ENCODE results near the gene SYNE1. TPM values are rescaled to one million over a fixed set of nuclear protein-coding genes. Genes with fewer than 3 reads are reported as not detected.

The SYNE1 gene
- total and polyA plus RNA-seq, 4 donors = 10.2 to 105 (median 24.5) TPM

- Histone ChIP-seq H3K4me3 (ENCODE audit: low read depth in 1 of 3, low read length in 3 of 3) (no peak overlapping the region), H3K27me3 (ENCODE audit: control insufficient read depth in 4 of 4, insufficient read depth in 4 of 4, low read length in 3 of 4) (peaks cover 0 to 8% (median 0%) of the 10 kb centered on the region in 4 donors), H3K9me3 (ENCODE audit: control insufficient read depth in 4 of 4, low read length in 3 of 4) (no peaks in the 10 kb centered on the region), H3K9ac (ENCODE audit: low read depth in 1 of 2, low read length in 2 of 2) (no peak overlapping the region), H3K27ac (ENCODE audit: low read depth in 1 of 2, low read length in 2 of 2) (no peak overlapping the region), H3K36me3 (ENCODE audit: control insufficient read depth in 4 of 4, insufficient read depth in 3 of 4, low read depth in 1 of 4, low read length in 3 of 4) (peaks cover 0 to 2% (median 0%) of the 10 kb centered on the region in 4 donors), H3K4me1 (ENCODE audit: control insufficient read depth in 4 of 4, insufficient read depth in 4 of 4, low read length in 3 of 4) (no peaks in the 10 kb centered on the region)
- no peak for DNase-seq (ENCODE audit: low spot score)
- TF ChIP-seq HNF4A (conservative IDR thresholded peaks at IDR 0.05) (no peak), SP1 (IDR thresholded peaks at IDR 0.05) (no peak), GABPA (IDR thresholded peaks at IDR 0.05 in 1 of 2, conservative IDR thresholded peaks at IDR 0.05 in 1 of 2) (no peak), ZBTB33 (IDR thresholded peaks at IDR 0.05) (no peak), REST (IDR thresholded peaks at IDR 0.05) (no peak), FOXA2 (IDR thresholded peaks at IDR 0.05) (no peak), NR2F2 (IDR thresholded peaks at IDR 0.05) (no peak), HNF4G (IDR thresholded peaks at IDR 0.05) (no peak), RXRA (IDR thresholded peaks at IDR 0.05) (no peak), JUND (IDR thresholded peaks at IDR 0.05) (no peak), FOXA1 (IDR thresholded peaks at IDR 0.05) (no peak), RAD21 (IDR thresholded peaks at IDR 0.05) (no peak), TAF1 (conservative IDR thresholded peaks at IDR 0.05) (no peak), MAX (IDR thresholded peaks at IDR 0.05) (no peak), EGR1 (IDR thresholded peaks at IDR 0.05; ENCODE audit: low read depth in 2 of 2) (no peak)
- TF ChIP-seq, protein P1, sequence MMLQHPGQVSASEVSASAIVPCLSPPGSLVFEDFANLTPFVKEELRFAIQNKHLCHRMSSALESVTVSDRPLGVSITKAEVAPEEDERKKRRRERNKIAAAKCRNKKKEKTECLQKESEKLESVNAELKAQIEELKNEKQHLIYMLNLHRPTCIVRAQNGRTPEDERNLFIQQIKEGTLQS (IDR thresholded peaks at IDR 0.05) = no peak
- TF ChIP-seq, protein P2, sequence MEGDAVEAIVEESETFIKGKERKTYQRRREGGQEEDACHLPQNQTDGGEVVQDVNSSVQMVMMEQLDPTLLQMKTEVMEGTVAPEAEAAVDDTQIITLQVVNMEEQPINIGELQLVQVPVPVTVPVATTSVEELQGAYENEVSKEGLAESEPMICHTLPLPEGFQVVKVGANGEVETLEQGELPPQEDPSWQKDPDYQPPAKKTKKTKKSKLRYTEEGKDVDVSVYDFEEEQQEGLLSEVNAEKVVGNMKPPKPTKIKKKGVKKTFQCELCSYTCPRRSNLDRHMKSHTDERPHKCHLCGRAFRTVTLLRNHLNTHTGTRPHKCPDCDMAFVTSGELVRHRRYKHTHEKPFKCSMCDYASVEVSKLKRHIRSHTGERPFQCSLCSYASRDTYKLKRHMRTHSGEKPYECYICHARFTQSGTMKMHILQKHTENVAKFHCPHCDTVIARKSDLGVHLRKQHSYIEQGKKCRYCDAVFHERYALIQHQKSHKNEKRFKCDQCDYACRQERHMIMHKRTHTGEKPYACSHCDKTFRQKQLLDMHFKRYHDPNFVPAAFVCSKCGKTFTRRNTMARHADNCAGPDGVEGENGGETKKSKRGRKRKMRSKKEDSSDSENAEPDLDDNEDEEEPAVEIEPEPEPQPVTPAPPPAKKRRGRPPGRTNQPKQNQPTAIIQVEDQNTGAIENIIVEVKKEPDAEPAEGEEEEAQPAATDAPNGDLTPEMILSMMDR (IDR thresholded peaks at IDR 0.05; ENCODE audit: low read depth, low read length, missing input control) = no peak
- 83% methylated on average over 11 of the region's 11 CpGs for WGBS
These were observed 209.0 kb downstream of the SYNE1 start for GRCh38 chr6:152428126-152428525.
